ENCODE data around the gene LRTM1.

GRCh38 chr3:54915181-54915580 lies 12.7 kb downstream of the LRTM1 start:
- TF ChIP-seq GATA3 (IDR thresholded peaks at IDR 0.05; ENCODE audit: low read depth, low read length), result no peak
- no peak for TF ChIP-seq GATA2 (IDR thresholded peaks at IDR 0.05; ENCODE audit: low read depth, low read length)

Measured in SH-SY5Y (cell line).